ENCODE data around the gene SNAPC5. TPM values are rescaled to one million over a fixed set of nuclear protein-coding genes. Genes with fewer than 3 reads are reported as not detected.
"Not testable (repeated sequence)": the region's sequence is repeated elsewhere in the genome, so short reads cannot be mapped to it uniquely, and the experiment has no call there.

SNAPC5 gene
- total RNA-seq, 2 experiments from 2014 or later, result 27.7 to 31.4 TPM

- peaks cover 34% of the 10 kb centered on the region for H3K4me1 Mint-ChIP-seq (ENCODE audit: low read depth)
- POLR2A ChIA-PET, result interaction anchor here (0.8 to 4.0 kb wide), 22 partner anchors 7 to 294 kb away, joined by 3 to 27 read pairs (median 4); partner anchors contain the start of genes DIS3L, MAP2K1, SNAPC5 and TIPIN
- H3K27ac Mint-ChIP-seq, result peak overlapping the region; percentile 100
- CTCF ChIA-PET, result interaction anchor here (2.9 kb wide), 1 partner anchor 7 kb away, joined by 17 read pairs; the partner anchor contains the start of gene SNAPC5
- H3K4me3 Mint-ChIP-seq, result peak overlapping the region; percentile 99
- DNase-seq (no peak), ATAC-seq (no peak)
- intact Hi-C loops (cut with micrococcal nuclease), result no loop called here
- H3K9me3 Mint-ChIP-seq, result no peaks in the 10 kb centered on the region
- no peak for TF ChIP-seq CTCF (IDR thresholded peaks at IDR 0.05)
- H3K27me3 Mint-ChIP-seq, result no peaks in the 10 kb centered on the region
- H3K36me3 Mint-ChIP-seq (ENCODE audit: low read depth), result peaks cover 51% of the 10 kb centered on the region
Measured at GRCh38 chr15:66505430-66505811, 7.9 kb upstream of the SNAPC5 start.

- Mint-ChIP-seq H3K27ac (peak within 1 kb of the TSS; percentile 100), H3K4me1 (ENCODE audit: low read depth) (peaks cover 40% of the 10 kb centered on the region), H3K36me3 (ENCODE audit: low read depth) (peaks cover 56% of the 10 kb centered on the region), H3K27me3 (no peaks in the 10 kb centered on the region), H3K9me3 (no peaks in the 10 kb centered on the region), H3K4me3 (peak within 1 kb of the TSS; percentile 99)
- POLR2A ChIA-PET, result interaction anchor here (0.6 to 4.0 kb wide), 28 partner anchors 8 to 1200 kb away, joined by 3 to 27 read pairs (median 4); partner anchors contain the start of genes DIS3L, MAP2K1, RNU5B-1 and SNAPC5
- no peak for TF ChIP-seq CTCF (IDR thresholded peaks at IDR 0.05)
- ATAC-seq, result peak; percentile 90
- intact Hi-C loops (cut with micrococcal nuclease), result no loop called here
- CTCF ChIA-PET, result interaction anchor here (0.6 kb wide), 1 partner anchor 150 kb away, joined by 5 read pairs; no protein-coding TSS in a partner anchor
- DNase-seq, result peak; percentile 80
Measured at GRCh38 chr15:66504563-66505429, 7.2 kb upstream of the SNAPC5 start, which contains the start of the genes RPL4 and ZWILCH. TSS of gene RPL4 (minus strand) at chr15:66504855. CDS start at chr15:66504790, 65 bp downstream. TSS of gene ZWILCH (plus strand) at chr15:66505326. CDS start at chr15:66505339, 13 bp downstream.

- ChIA-PET POLR2A (interaction anchor here (0.6 to 4.0 kb wide), 17 partner anchors 8 to 1199 kb away, joined by 3 to 27 read pairs (median 4); partner anchors contain the start of genes DIS3L, MAP2K1, RNU5B-1 and TIPIN), CTCF (interaction anchor here (0.6 kb wide), 1 partner anchor 149 kb away, joined by 5 read pairs; no protein-coding TSS in a partner anchor)
- DNase-seq, result no peak
- H3K36me3 Mint-ChIP-seq (ENCODE audit: low read depth), result peaks cover 60% of the 10 kb centered on the region
- TF ChIP-seq CTCF (IDR thresholded peaks at IDR 0.05), result no peak
- intact Hi-C loops (cut with micrococcal nuclease), result no loop called here
- no peaks in the 10 kb centered on the region for H3K9me3 Mint-ChIP-seq
- peaks cover 45% of the 10 kb centered on the region for H3K4me1 Mint-ChIP-seq (ENCODE audit: low read depth)
- ATAC-seq, result no peak
- peak overlapping the region; percentile 100 for H3K27ac Mint-ChIP-seq
- no peaks in the 10 kb centered on the region for H3K27me3 Mint-ChIP-seq
- peak overlapping the region; percentile 99 for H3K4me3 Mint-ChIP-seq
Measured at GRCh38 chr15:66503780-66504562, 6.4 kb upstream of the SNAPC5 start.

GRCh38 chr15:66503041-66503648, 5.6 kb upstream of the SNAPC5 start:
- ATAC-seq; H3K9me3 Mint-ChIP-seq; intact Hi-C loops (cut with micrococcal nuclease); H3K27me3 Mint-ChIP-seq; CTCF ChIA-PET; DNase-seq: not testable (repeated sequence)
- Mint-ChIP-seq H3K4me1 (ENCODE audit: low read depth) (peaks cover 49% of the 10 kb centered on the region), H3K27ac (peak overlapping the region; percentile 100), H3K4me3 (peak overlapping the region; percentile 99), H3K36me3 (ENCODE audit: low read depth) (peaks cover 64% of the 10 kb centered on the region)
- POLR2A ChIA-PET, result interaction anchor here (0.7 to 4.0 kb wide), 14 partner anchors 9 to 1198 kb away, joined by 3 to 27 read pairs (median 6); partner anchors contain the start of genes DIS3L, MAP2K1, RNU5B-1 and TIPIN

All from activated CD8-positive, alpha-beta T cell treated with anti-CD3 and anti-CD28 coated beads for 36 hours (primary cell).